ENCODE measurements around the gene C1orf74.

Gene C1orf74

GRCh38 chr1:209777587-209777986 lies 6.8 kb downstream of the C1orf74 start:
- in situ Hi-C loops (cut with HindIII; ENCODE audit: low sequenced_read_pairs): no loop called here
- no peak for DNase-seq (ENCODE audit: low read depth)
- no peak overlapping the region for H3K4me3 ChIP-seq (ENCODE audit: low read depth, low read length)
- TF ChIP-seq CTCF (IDR thresholded peaks at IDR 0.05; ENCODE audit: low read depth, low read length, missing control alignments): no peak

DNA sequence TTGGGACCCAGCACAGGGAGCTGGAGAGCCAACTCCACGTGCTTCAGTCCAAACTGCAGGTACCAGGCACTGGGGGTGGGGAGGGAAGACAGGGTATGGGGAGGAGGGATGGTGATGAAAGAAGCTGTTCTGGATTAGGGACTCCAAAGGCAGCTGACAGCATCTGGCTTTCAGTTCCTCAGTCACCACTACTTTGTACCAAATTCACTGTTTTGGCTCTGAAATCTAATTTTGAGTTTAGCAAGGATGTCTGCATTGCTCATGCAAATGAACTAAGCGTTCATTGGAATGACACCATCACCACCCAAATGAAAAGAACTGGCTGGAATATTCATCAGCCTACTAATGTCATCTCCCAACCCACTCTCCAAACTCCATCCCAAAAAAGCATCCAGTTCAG lies 8.7 kb downstream of the C1orf74 start:
- in situ Hi-C loops (cut with HindIII; ENCODE audit: low sequenced_read_pairs): no loop called here
- no peak for DNase-seq (ENCODE audit: low read depth)
- TF ChIP-seq CTCF (IDR thresholded peaks at IDR 0.05; ENCODE audit: low read depth, low read length, missing control alignments): no peak
- H3K4me3 ChIP-seq (ENCODE audit: low read depth, low read length): no peak overlapping the region

DNA sequence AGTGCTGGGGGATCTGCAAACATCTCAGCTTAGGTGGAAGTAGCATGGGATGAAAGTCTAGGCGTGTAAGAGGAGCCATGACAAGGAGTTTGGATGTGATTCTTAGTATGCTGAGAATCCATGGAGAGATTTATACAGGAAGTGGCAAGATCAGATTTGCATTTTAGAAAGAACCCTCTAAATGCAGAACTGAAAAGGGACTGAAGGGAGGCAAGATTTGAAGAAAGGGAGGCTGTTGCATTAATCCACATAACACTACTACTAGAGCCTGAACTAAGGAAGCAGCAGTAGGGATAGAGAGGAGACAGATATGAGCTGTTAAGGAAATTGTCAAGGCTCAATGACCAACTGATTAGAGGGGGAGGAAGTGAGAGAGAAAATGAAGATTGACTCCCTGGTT lies 9.8 kb downstream of the C1orf74 start:
- in situ Hi-C loops (cut with HindIII; ENCODE audit: low sequenced_read_pairs): no loop called here
- TF ChIP-seq CTCF (IDR thresholded peaks at IDR 0.05; ENCODE audit: low read depth, low read length, missing control alignments): no peak
- no peak for DNase-seq (ENCODE audit: low read depth)
- no peak overlapping the region for H3K4me3 ChIP-seq (ENCODE audit: low read depth, low read length)

DNA sequence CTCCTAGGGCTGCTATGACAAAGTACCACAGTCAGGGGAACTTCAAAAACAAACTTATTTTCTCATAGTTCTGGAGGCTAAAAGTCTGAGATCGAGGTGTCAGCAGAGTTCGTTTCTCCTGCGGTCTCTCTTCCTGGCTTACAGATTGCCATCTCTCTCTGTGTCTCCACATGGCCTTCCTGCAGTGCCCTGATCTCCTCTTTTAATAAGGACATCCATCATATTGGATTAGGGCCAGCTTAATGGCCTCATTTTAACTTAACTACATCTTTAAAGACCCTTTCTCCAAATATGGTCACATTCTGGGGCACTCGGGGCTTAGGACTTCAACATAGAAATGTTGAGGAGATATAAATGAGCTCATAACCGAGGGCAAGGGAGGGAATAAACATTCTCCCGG lies 12.2 kb downstream of the C1orf74 start:
- no peak for DNase-seq (ENCODE audit: low read depth)
- in situ Hi-C loops (cut with HindIII; ENCODE audit: low sequenced_read_pairs): no loop called here
- no peak for TF ChIP-seq CTCF (IDR thresholded peaks at IDR 0.05; ENCODE audit: low read depth, low read length, missing control alignments)
- H3K4me3 ChIP-seq (ENCODE audit: low read depth, low read length): no peak overlapping the region

- TF ChIP-seq CTCF (IDR thresholded peaks at IDR 0.05; ENCODE audit: low read depth, low read length, missing control alignments): no peak
- no peak overlapping the region for H3K4me3 ChIP-seq (ENCODE audit: low read depth, low read length)
- in situ Hi-C loops (cut with HindIII; ENCODE audit: low sequenced_read_pairs): no loop called here
- DNase-seq (ENCODE audit: low read depth): no peak
Observed at GRCh38 chr1:209770636-209771415, 13.5 kb downstream of the C1orf74 start.

- DNase-seq (ENCODE audit: low read depth): no peak
- in situ Hi-C loops (cut with HindIII; ENCODE audit: low sequenced_read_pairs): no loop called here
- no peak overlapping the region for H3K4me3 ChIP-seq (ENCODE audit: low read depth, low read length)
Observed at GRCh38 chr1:209769971-209770370, 14.4 kb downstream of the C1orf74 start.

More at GRCh38 chr1:209769971-209770370, 14.4 kb downstream of the C1orf74 start:
- no peak for TF ChIP-seq CTCF (IDR thresholded peaks at IDR 0.05; ENCODE audit: low read depth, low read length, missing control alignments)

Measured in astrocyte of the cerebellum (primary cell).